ENCODE measurements around the gene CD9.

DNA sequence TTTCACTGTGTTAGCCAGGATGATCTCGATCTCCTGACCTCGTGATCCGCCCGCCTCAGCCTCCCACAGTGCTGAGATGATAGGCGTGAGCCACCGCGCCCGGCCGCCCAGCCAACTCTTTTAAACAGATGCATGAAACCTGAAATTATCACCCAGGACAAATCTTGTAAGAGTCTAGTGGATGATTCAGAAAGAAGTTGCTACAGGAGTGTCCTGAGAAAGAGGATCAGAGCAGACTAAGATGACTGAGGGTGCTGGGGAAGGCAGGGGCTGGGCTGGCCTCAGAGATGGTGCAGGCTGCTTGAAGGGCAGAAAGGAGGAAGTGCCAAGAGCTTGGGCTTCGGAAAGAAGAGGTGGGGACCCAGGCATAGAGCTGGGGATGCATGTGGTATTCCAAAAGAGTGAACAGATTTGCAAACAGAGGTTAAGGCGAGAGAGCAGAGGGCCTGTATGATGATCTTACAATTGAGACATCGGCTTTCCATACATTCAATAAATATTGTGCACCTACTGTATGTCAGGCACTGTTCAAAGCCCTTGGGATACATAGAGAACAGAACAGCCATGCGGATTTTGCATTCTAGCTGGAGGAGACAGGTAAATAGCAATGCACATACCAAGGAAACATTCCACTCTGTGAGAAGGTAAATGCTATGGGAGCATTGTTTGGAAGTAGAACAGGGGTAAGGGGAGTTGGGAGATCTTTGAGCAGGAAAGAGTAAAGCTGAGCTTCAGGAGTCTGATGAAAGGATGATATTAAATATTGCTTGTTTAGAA lies 7.4 kb upstream of the CD9 start:
- no peak for TF ChIP-seq POLR2A (IDR thresholded peaks at IDR 0.05; ENCODE audit: low read length)
- TF ChIP-seq GATA1 (IDR thresholded peaks at IDR 0.05; ENCODE audit: low read depth, low read length), result no peak

Measured in erythroblast (primary cell).